B cell (primary cell): ENCODE measurements around the gene ABCA4. TPM values are rescaled to one million over a fixed set of nuclear protein-coding genes. Genes with fewer than 3 reads are reported as not detected.

Experiments used
- ATAC-seq: fragments of 200-7000 bp; cut with Tn5 transposase; one replicate; pipeline ENCODE4 v1.10.0; 2021; ENCODE audit warnings: low read depth, mild to moderate bottlenecking, moderate number of reproducible peaks, moderate library complexity
- CTCF ChIA-PET: fragments of 350-600 bp; sonication (Branson Sonifier 250); formaldehyde crosslinking; loops from one replicate; lab custom pipeline; 2021; ENCODE audit warnings: antibody characterized with exemption, inconsistent platforms; lab: Charles Lee
- POLR2A ChIA-PET: fragments of 350-600 bp; sonication (Branson Sonifier 250); formaldehyde crosslinking; loops from one replicate; lab custom pipeline; 2021; ENCODE audit warnings: antibody characterized with exemption; lab: Charles Lee
- DNase-seq: peaks from one replicate; pipeline ENCODE4 v3.0.0; 2013
- H2AFZ ChIP-seq: 2 replicates; pipeline ENCODE4 v1.6.1; 2012; ENCODE audit warnings: mild to moderate bottlenecking, low read depth, low read length; ENCODE audit not compliant: insufficient read depth, poor library complexity, severe bottlenecking
- H3K27ac ChIP-seq, 2 donors: 1 replicate in 1 of 2; 2 replicates in 1 of 2; pipeline ENCODE4 v1.5.1; 2012 to 2013; ENCODE audit warnings: low read length in 2 of 2, mild to moderate bottlenecking in 2 of 2, moderate library complexity in 1 of 2
- H3K27me3 ChIP-seq, 4 experiments: fragments of 200-600 bp in 1 of 4; sonication (generic) in 1 of 4; replicated peaks in 1 of 4; 1 replicate in 2 of 4; 2 replicates in 2 of 4; pipeline versions ENCODE4 v1.6.1 to v1.7.0; 2013 to 2016; ENCODE audit warnings: low read length in 3 of 4, mild to moderate bottlenecking in 2 of 4, mixed read lengths in 1 of 4, moderate library complexity in 1 of 4; ENCODE audit not compliant: insufficient read depth in 4 of 4, control insufficient read depth in 3 of 4; ENCODE audit errors: control extremely low read depth in 1 of 4
- H3K36me3 ChIP-seq, 2 experiments: replicated peaks in 1 of 2; 1 replicate in 1 of 2; 2 replicates in 1 of 2; pipeline versions ENCODE4 v1.6.1 to v1.7.1; 2013; ENCODE audit warnings: low read length in 1 of 2; ENCODE audit not compliant: insufficient read depth in 2 of 2, control insufficient read depth in 1 of 2; ENCODE audit errors: control extremely low read depth in 1 of 2, extremely low read depth in 1 of 2
- H3K4me1 ChIP-seq, 2 donors: fragments of 200-600 bp in 1 of 2; sonication (generic) in 1 of 2; 1 replicate in 1 of 2; 2 replicates in 1 of 2; pipeline versions ENCODE4 v1.5.1 to v1.6.1; 2013 to 2017; ENCODE audit warnings: low read length in 2 of 2; ENCODE audit not compliant: control insufficient read depth in 2 of 2, insufficient read depth in 2 of 2
- H3K4me2 ChIP-seq: replicated peaks from 2 replicates; pipeline ENCODE3; 2012; ENCODE audit warnings: mild to moderate bottlenecking, low read depth, low read length; ENCODE audit not compliant: poor library complexity, severe bottlenecking
- H3K4me3 ChIP-seq, 5 experiments: fragments of 200-600 bp in 1 of 5; sonication (generic) in 1 of 5; 1 replicate in 3 of 5; 2 replicates in 2 of 5; pipeline versions ENCODE4 v1.5.1 to v1.7.0; 2011 to 2016; ENCODE audit warnings: low read length in 4 of 5, mild to moderate bottlenecking in 4 of 5, low read depth in 2 of 5, control low read depth in 1 of 5, moderate library complexity in 1 of 5; ENCODE audit not compliant: insufficient read depth in 1 of 5; ENCODE audit errors: control extremely low read depth in 1 of 5, extremely low read depth in 1 of 5
- H3K79me2 ChIP-seq: fragments of 200-600 bp; sonication (generic); one replicate; pipeline ENCODE4 v1.6.0; 2016; ENCODE audit warnings: low read length; ENCODE audit not compliant: control insufficient read depth, insufficient read depth
- H3K9ac ChIP-seq: fragments of 200-600 bp; sonication (generic); 2 replicates; pipeline ENCODE4 v1.6.1; 2017; ENCODE audit warnings: mild to moderate bottlenecking, low read length, moderate library complexity
- H3K9me3 ChIP-seq, 3 donors: one replicate each; pipeline versions ENCODE4 v1.6.1 to v1.7.1; 2013; ENCODE audit warnings: low read length in 2 of 3; ENCODE audit not compliant: control insufficient read depth in 2 of 3, insufficient read depth in 1 of 3; ENCODE audit errors: control extremely low read depth in 1 of 3
- H4K20me1 ChIP-seq: 2 replicates; pipeline ENCODE4 v1.6.0; 2012; ENCODE audit warnings: mild to moderate bottlenecking, low read length; ENCODE audit not compliant: insufficient read depth, control insufficient read depth, poor library complexity, severe bottlenecking
- H3K27ac Mint-ChIP-seq: one replicate; pipeline ENCODE4 v1.8.0; 2021; ENCODE audit warnings: mixed read lengths
- H3K27me3 Mint-ChIP-seq: one replicate; pipeline ENCODE4 v1.8.0; 2021; ENCODE audit warnings: mixed read lengths
- H3K4me1 Mint-ChIP-seq: one replicate; pipeline ENCODE4 v1.8.0; 2021; ENCODE audit warnings: mixed read lengths
- H3K4me3 Mint-ChIP-seq: one replicate; pipeline ENCODE4 v1.8.0; 2021; ENCODE audit warnings: mixed read lengths
- H3K9me3 Mint-ChIP-seq: one replicate; pipeline ENCODE4 v1.8.0; 2022; ENCODE audit warnings: mixed read lengths; ENCODE audit not compliant: insufficient read depth
- EZH2 ChIP-seq: IDR thresholded peaks from 2 replicates; pipeline ENCODE4 v1.6.1; 2012; ENCODE audit warnings: borderline replicate concordance, low read depth, mild to moderate bottlenecking, moderate library complexity, low read length; ENCODE audit not compliant: insufficient read depth, poor library complexity, severe bottlenecking
- WGBS: methylation state at CpG from one replicate; pipeline ENCODE4 v1.1.5; 2013; ENCODE audit warnings: missing lambda C conversion rate; ENCODE audit not compliant: insufficient coverage; 5-methylcytosine and 5-hydroxymethylcytosine counted together
- intact Hi-C: fragments of 100-400 bp; cut with micrococcal nuclease; formaldehyde crosslinking; loops from one replicate; pipeline ENCODE4 v1.10.0; 2022
- polyA plus RNA-seq: library from polyadenylated mRNA; depleted of rRNA; stranded (reverse); fragments of >200 nt; gene quantifications from 2 replicates; pipeline ENCODE4 v1.2.3, GENCODE V29; 2012
- total RNA-seq, 2 donors: library from RNA; stranded (reverse); fragments of 120-200 nt in 1 of 2; gene quantifications; 1 replicate in 1 of 2; 2 replicates in 1 of 2; pipeline versions ENCODE4 v1.2.3 to v1.2.4, GENCODE V29; 2013 to 2022
- TF ChIP-seq, protein P1 (sequence below): fragments of 200-600 bp; IDR thresholded peaks from one replicate; pipeline ENCODE4 v1.8.0; 2022; ENCODE audit warnings: antibody characterized with exemption, mild to moderate bottlenecking

The ABCA4 gene
- total and polyA plus RNA-seq, 2 donors (not counting 1 experiment from before 2014, with no cell fraction given): not detected

DNA sequence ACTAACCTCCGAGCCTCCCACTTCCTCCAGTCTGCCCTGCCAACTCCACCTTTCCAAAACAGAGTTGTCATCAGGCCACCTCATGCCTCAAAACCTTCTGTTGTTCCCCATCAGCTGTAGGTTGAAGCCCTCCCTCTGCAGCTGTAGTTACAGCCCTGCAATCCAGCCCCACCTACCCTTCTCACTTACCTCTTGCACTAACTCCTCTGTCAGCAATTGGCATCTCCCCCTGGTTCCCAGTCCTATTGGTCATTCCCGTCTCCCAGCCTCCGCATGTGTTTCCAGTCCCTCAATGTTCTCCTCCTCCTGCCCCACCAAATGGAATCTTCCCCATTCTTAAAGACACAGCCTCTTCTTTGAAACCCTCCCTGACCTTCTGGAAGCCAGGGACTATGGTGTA is 111.6 kb downstream of the ABCA4 start:
- TF ChIP-seq, protein P1, sequence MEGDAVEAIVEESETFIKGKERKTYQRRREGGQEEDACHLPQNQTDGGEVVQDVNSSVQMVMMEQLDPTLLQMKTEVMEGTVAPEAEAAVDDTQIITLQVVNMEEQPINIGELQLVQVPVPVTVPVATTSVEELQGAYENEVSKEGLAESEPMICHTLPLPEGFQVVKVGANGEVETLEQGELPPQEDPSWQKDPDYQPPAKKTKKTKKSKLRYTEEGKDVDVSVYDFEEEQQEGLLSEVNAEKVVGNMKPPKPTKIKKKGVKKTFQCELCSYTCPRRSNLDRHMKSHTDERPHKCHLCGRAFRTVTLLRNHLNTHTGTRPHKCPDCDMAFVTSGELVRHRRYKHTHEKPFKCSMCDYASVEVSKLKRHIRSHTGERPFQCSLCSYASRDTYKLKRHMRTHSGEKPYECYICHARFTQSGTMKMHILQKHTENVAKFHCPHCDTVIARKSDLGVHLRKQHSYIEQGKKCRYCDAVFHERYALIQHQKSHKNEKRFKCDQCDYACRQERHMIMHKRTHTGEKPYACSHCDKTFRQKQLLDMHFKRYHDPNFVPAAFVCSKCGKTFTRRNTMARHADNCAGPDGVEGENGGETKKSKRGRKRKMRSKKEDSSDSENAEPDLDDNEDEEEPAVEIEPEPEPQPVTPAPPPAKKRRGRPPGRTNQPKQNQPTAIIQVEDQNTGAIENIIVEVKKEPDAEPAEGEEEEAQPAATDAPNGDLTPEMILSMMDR: no peak
- no peak for TF ChIP-seq EZH2
- H3K79me2 ChIP-seq: no peaks in the 10 kb centered on the region
- Mint-ChIP-seq H3K4me1 (no peaks in the 10 kb centered on the region), H3K27me3 (peaks cover 24% of the 10 kb centered on the region), H3K4me3 (no peak overlapping the region), H3K27ac (no peak overlapping the region), H3K9me3 (no peaks in the 10 kb centered on the region)
- ChIA-PET CTCF (no interaction called here), POLR2A (no interaction called here)
- intact Hi-C loops: no loop called here
- DNase-seq (no peak), ATAC-seq (no peak)
- H3K4me1 ChIP-seq: no peaks in the 10 kb centered on the region
- 84% methylated on average over 3 of the region's 3 CpGs for WGBS
- H3K27me3 ChIP-seq: no peaks in the 10 kb centered on the region
- H3K9ac ChIP-seq: no peak overlapping the region
- H2AFZ ChIP-seq: no peak overlapping the region
- H3K9me3 ChIP-seq: no peaks in the 10 kb centered on the region
- H3K4me2 ChIP-seq: no peak overlapping the region
- H3K27ac ChIP-seq: no peak overlapping the region
- H4K20me1 ChIP-seq: no peaks in the 10 kb centered on the region
- H3K36me3 ChIP-seq: no peaks in the 10 kb centered on the region
- H3K4me3 ChIP-seq: no peak overlapping the region

DNA sequence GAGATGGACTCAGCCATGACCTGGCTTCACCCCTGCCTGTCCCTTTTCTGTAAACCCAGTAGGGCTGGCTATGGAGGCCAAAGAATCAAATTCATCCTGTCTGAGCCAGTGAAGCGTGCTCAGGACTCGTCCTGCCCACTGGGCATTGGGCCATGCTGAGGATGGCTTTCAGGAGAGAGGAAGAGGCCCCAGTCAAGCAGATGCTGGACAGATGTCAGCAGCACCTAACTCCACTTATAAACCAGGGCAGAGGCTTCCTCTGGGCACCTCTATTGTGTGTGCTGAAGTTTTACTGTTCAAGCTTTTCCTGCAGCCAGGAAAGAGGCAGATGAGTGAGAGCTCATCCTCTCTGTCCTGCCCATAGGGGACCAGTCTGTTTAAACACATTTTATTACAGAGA is 114.3 kb downstream of the ABCA4 start:
- no peaks in the 10 kb centered on the region for H3K36me3 ChIP-seq
- CTCF ChIA-PET: interaction anchor here (1.3 kb wide), 1 partner anchor 19 kb away, joined by 5 read pairs; no protein-coding TSS in a partner anchor
- H3K27me3 Mint-ChIP-seq: peaks cover 26% of the 10 kb centered on the region
- 68% methylated on average over 2 of the region's 2 CpGs for WGBS
- ATAC-seq (no peak), DNase-seq (no peak)
- no peak overlapping the region for H2AFZ ChIP-seq
- no peak overlapping the region for H3K27ac Mint-ChIP-seq
- H3K4me1 ChIP-seq: no peaks in the 10 kb centered on the region
- H3K9me3 ChIP-seq: no peaks in the 10 kb centered on the region
- H3K9me3 Mint-ChIP-seq: no peaks in the 10 kb centered on the region
- no peak overlapping the region for H3K4me2 ChIP-seq
- POLR2A ChIA-PET: no interaction called here
- H3K27me3 ChIP-seq: no peaks in the 10 kb centered on the region
- intact Hi-C loops: no loop called here
- no peak overlapping the region for H3K4me3 ChIP-seq
- no peaks in the 10 kb centered on the region for H3K79me2 ChIP-seq
- H3K4me1 Mint-ChIP-seq: no peaks in the 10 kb centered on the region
- H3K27ac ChIP-seq: no peak overlapping the region
- TF ChIP-seq EZH2: no peak
- TF ChIP-seq, protein P1: no peak
- no peaks in the 10 kb centered on the region for H4K20me1 ChIP-seq
- H3K9ac ChIP-seq: no peak overlapping the region
- H3K4me3 Mint-ChIP-seq: no peak overlapping the region
